PC-3 (cell line): ENCODE data around the gene BBOF1.

Source experiments
- EZH2 ChIP-seq: fragments of 300-600 bp; sonication (generic); IDR thresholded peaks from one replicate; pipeline ENCODE4 v1.6.1; 2017; ENCODE audit warnings: antibody characterized with exemption, mild to moderate bottlenecking, low read length; ENCODE audit not compliant: unreplicated experiment
- EZH2phosphoT487 ChIP-seq: fragments of 300-600 bp; sonication (generic); IDR thresholded peaks from 2 replicates; pipeline ENCODE4 v1.6.1; 2018; ENCODE audit warnings: mild to moderate bottlenecking, antibody characterized with exemption, low read length, borderline replicate concordance
- TF ChIP-seq, protein P1 (sequence below): fragments of 300-600 bp; sonication (generic); conservative IDR thresholded peaks from 2 replicates; pipeline ENCODE4 v1.5.1; 2017; ENCODE audit warnings: antibody characterized with exemption, low read depth, mild to moderate bottlenecking, low read length

- TF ChIP-seq, protein P1, sequence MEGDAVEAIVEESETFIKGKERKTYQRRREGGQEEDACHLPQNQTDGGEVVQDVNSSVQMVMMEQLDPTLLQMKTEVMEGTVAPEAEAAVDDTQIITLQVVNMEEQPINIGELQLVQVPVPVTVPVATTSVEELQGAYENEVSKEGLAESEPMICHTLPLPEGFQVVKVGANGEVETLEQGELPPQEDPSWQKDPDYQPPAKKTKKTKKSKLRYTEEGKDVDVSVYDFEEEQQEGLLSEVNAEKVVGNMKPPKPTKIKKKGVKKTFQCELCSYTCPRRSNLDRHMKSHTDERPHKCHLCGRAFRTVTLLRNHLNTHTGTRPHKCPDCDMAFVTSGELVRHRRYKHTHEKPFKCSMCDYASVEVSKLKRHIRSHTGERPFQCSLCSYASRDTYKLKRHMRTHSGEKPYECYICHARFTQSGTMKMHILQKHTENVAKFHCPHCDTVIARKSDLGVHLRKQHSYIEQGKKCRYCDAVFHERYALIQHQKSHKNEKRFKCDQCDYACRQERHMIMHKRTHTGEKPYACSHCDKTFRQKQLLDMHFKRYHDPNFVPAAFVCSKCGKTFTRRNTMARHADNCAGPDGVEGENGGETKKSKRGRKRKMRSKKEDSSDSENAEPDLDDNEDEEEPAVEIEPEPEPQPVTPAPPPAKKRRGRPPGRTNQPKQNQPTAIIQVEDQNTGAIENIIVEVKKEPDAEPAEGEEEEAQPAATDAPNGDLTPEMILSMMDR = no peak
- TF ChIP-seq EZH2 = no peak
- no peak for TF ChIP-seq EZH2phosphoT487
Observed at GRCh38 chr14:74080820-74081460, 61.8 kb downstream of the BBOF1 start.
